ENCODE results near the gene H1-8.
"Not testable (repeated sequence)": the region's sequence is repeated elsewhere in the genome, so short reads cannot be mapped to it uniquely, and the experiment has no call there.

The H1-8 gene

GRCh38 chr3:129534428-129535027 lies 8.4 kb upstream of the H1-8 start:
- no peak for DNase-seq

- no peak for DNase-seq
Observed at GRCh38 chr3:129535075-129535474, 7.9 kb upstream of the H1-8 start.

GRCh38 chr3:129536374-129536667 lies 6.7 kb upstream of the H1-8 start:
- no peak for DNase-seq

GRCh38 chr3:129536804-129537203 lies 6.2 kb upstream of the H1-8 start:
- no peak for DNase-seq

GRCh38 chr3:129539206-129539605 lies 3.8 kb upstream of the H1-8 start:
- no peak for DNase-seq

GRCh38 chr3:129540776-129541516 lies 2.0 kb upstream of the H1-8 start:
- DNase-seq, result no peak

GRCh38 chr3:129542747-129543146 lies 228 bp upstream of the H1-8 start:
- DNase-seq, result no peak

- no peak for DNase-seq
Observed at GRCh38 chr3:129543999-129544398, 1.0 kb downstream of the H1-8 start.

- DNase-seq, result not testable (repeated sequence)
Observed at GRCh38 chr3:129545951-129546350, 3.0 kb downstream of the H1-8 start.

- DNase-seq, result no peak
Observed at GRCh38 chr3:129547241-129547640, 4.3 kb downstream of the H1-8 start.

- DNase-seq, result no peak
Observed at GRCh38 chr3:129548104-129548965, 5.4 kb downstream of the H1-8 start.

- no peak for DNase-seq
Observed at GRCh38 chr3:129549006-129549800, 6.2 kb downstream of the H1-8 start.

GRCh38 chr3:129549805-129550204 lies 6.8 kb downstream of the H1-8 start:
- DNase-seq, result peak; percentile 3

GRCh38 chr3:129552287-129553050 lies 9.5 kb downstream of the H1-8 start:
- no peak for DNase-seq

- DNase-seq, result no peak
Observed at GRCh38 chr3:129553171-129553570, 10.2 kb downstream of the H1-8 start.

- DNase-seq, result no peak
Observed at GRCh38 chr3:129553719-129554118, 10.7 kb downstream of the H1-8 start.

GRCh38 chr3:129554356-129555152 lies 11.6 kb downstream of the H1-8 start:
- no peak for DNase-seq

GRCh38 chr3:129555153-129555550 lies 12.2 kb downstream of the H1-8 start:
- peak; percentile 21 for DNase-seq

- DNase-seq, result no peak
Observed at GRCh38 chr3:129555616-129556357, 12.8 kb downstream of the H1-8 start.

GRCh38 chr3:129556358-129556695 lies 13.4 kb downstream of the H1-8 start:
- DNase-seq, result no peak

Measured in NCI-H1092 (cell line).